ENCODE measurements around the gene MTHFS. TPM values are rescaled to one million over a fixed set of nuclear protein-coding genes. Genes with fewer than 3 reads are reported as not detected.

MTHFS gene
- total RNA-seq, 1 experiment from 2014 or later = 27.1 TPM

DNA sequence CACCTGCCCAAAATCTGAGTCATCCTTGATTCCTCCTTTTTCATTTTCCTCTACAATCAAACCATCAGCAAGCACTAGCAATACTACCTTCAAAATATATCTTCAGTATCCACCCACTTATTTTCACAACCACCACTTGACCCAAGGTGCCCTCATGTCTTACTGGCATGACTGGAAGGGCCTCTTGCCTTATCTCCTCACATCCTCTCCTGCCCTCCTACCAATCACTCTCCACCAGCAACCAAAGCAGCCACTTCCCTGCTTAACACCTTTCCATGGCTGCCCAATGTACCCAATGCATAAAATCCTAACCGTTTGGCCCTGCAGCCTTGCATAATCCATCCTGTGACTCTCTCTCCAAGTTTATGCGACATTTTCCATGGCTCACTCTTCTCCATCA, 76.0 kb downstream of the MTHFS start:
- no peaks in the 10 kb centered on the region for H4K20me1 ChIP-seq (ENCODE audit: insufficient read depth)
- no peaks in the 10 kb centered on the region for H3K9me3 ChIP-seq (ENCODE audit: insufficient read depth, low read depth)
- H3K4me2 ChIP-seq = no peak overlapping the region
- no peak for DNase-seq
- TF ChIP-seq EZH2 (IDR thresholded peaks at IDR 0.05; ENCODE audit: low read depth) = no peak
- TF ChIP-seq CTCF (conservative IDR thresholded peaks at IDR 0.05) = no peak
- H3K4me1 ChIP-seq (replicated peaks; ENCODE audit: insufficient read depth) = no peaks in the 10 kb centered on the region
- H3K36me3 ChIP-seq (ENCODE audit: low read depth) = no peaks in the 10 kb centered on the region
- no peak overlapping the region for H3K4me3 ChIP-seq
- no peaks in the 10 kb centered on the region for H3K27me3 ChIP-seq (ENCODE audit: insufficient read depth, low read depth)
- H3K9me2 ChIP-seq (ENCODE audit: insufficient read depth) = no peaks in the 10 kb centered on the region
- no peaks in the 10 kb centered on the region for H3F3A ChIP-seq (ENCODE audit: insufficient read depth, low read depth)
- H2AFZ ChIP-seq = no peak overlapping the region
- intact Hi-C loops (cut with micrococcal nuclease; ENCODE audit: unreplicated experiment) = no loop called here
- no TSS peak for BruUV-seq (replicated peaks)
- ChIA-PET CTCF (no interaction called here), POLR2A (ENCODE audit: unreplicated experiment) (no interaction called here)
- no peaks in the 10 kb centered on the region for H3K79me2 ChIP-seq (ENCODE audit: low read depth)
- H3K27ac ChIP-seq = no peak overlapping the region

DNA sequence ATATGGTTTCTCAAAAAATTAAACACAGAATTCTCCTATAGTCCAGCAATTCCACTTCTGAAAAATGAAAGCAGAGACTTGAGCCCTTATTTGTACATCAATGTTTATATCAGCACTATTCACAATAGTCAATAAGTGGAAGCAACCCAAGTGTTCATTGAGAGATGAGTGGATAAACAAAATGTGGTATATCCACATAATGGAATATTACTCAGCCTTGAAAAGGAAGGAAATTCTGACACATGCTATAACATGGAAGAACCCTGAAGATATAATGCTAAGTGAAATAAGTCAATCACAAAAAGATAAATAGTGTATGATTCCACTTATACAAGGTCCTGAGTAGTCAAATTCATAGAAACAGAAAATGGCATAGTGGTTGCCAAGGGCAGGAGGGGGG, 76.6 kb downstream of the MTHFS start:
- Histone ChIP-seq H2AFZ (no peak overlapping the region), H3K4me1 (replicated peaks; ENCODE audit: insufficient read depth) (no peaks in the 10 kb centered on the region), H3F3A (ENCODE audit: insufficient read depth, low read depth) (no peaks in the 10 kb centered on the region), H3K9me3 (ENCODE audit: insufficient read depth, low read depth) (no peaks in the 10 kb centered on the region), H4K20me1 (ENCODE audit: insufficient read depth) (no peaks in the 10 kb centered on the region), H3K4me3 (no peak overlapping the region), H3K79me2 (ENCODE audit: low read depth) (no peaks in the 10 kb centered on the region), H3K4me2 (no peak overlapping the region), H3K27ac (no peak overlapping the region), H3K9me2 (ENCODE audit: insufficient read depth) (no peaks in the 10 kb centered on the region), H3K27me3 (ENCODE audit: insufficient read depth, low read depth) (no peaks in the 10 kb centered on the region), H3K36me3 (ENCODE audit: low read depth) (no peaks in the 10 kb centered on the region)
- intact Hi-C loops (cut with micrococcal nuclease; ENCODE audit: unreplicated experiment) = no loop called here
- BruUV-seq (replicated peaks) = no TSS peak
- DNase-seq = no peak
- TF ChIP-seq CTCF (conservative IDR thresholded peaks at IDR 0.05) = no peak
- no peak for TF ChIP-seq EZH2 (IDR thresholded peaks at IDR 0.05; ENCODE audit: low read depth)
- POLR2A ChIA-PET (ENCODE audit: unreplicated experiment) = no interaction called here
- CTCF ChIA-PET = no interaction called here

- Histone ChIP-seq H3K79me2 (ENCODE audit: low read depth) (no peaks in the 10 kb centered on the region), H3K9me2 (ENCODE audit: insufficient read depth) (no peaks in the 10 kb centered on the region), H3K27ac (no peak overlapping the region), H3F3A (ENCODE audit: insufficient read depth, low read depth) (no peaks in the 10 kb centered on the region), H4K20me1 (ENCODE audit: insufficient read depth) (no peaks in the 10 kb centered on the region), H3K4me3 (no peak overlapping the region), H3K9me3 (ENCODE audit: insufficient read depth, low read depth) (no peaks in the 10 kb centered on the region), H3K27me3 (ENCODE audit: insufficient read depth, low read depth) (no peaks in the 10 kb centered on the region), H3K4me2 (no peak overlapping the region), H3K4me1 (replicated peaks; ENCODE audit: insufficient read depth) (no peaks in the 10 kb centered on the region), H2AFZ (no peak overlapping the region), H3K36me3 (ENCODE audit: low read depth) (no peaks in the 10 kb centered on the region)
- no peak for DNase-seq
- no peak for TF ChIP-seq EZH2 (IDR thresholded peaks at IDR 0.05; ENCODE audit: low read depth)
- TF ChIP-seq CTCF (conservative IDR thresholded peaks at IDR 0.05) = no peak
- ChIA-PET CTCF (no interaction called here), POLR2A (ENCODE audit: unreplicated experiment) (no interaction called here)
- BruUV-seq (replicated peaks) = no TSS peak
- intact Hi-C loops (cut with micrococcal nuclease; ENCODE audit: unreplicated experiment) = no loop called here
These were observed 80.2 kb downstream of the MTHFS start for GRCh38 chr15:79816571-79816970.

All from PC-9 (cell line).